Neuronal stem cell (in vitro differentiated cells): ENCODE measurements around the gene UEVLD. TPM values are rescaled to one million over a fixed set of nuclear protein-coding genes. Genes with fewer than 3 reads are reported as not detected.

Experiments
- DNase-seq: peaks from one replicate; pipeline ENCODE4 v3.0.0-alpha.2; 2013; ENCODE audit warnings: low spot score
- H2AFZ ChIP-seq: one replicate; pipeline ENCODE4 v1.6.1; 2013; ENCODE audit warnings: mild to moderate bottlenecking, low read length, inconsistent platforms
- H2AK5ac ChIP-seq: 2 replicates; pipeline ENCODE4 v1.6.1; 2013; ENCODE audit warnings: low read depth, mild to moderate bottlenecking, inconsistent platforms, low read length, moderate library complexity, mixed read lengths
- H2BK120ac ChIP-seq: 2 replicates; pipeline ENCODE4 v1.6.1; 2013; ENCODE audit warnings: low read depth, mild to moderate bottlenecking, inconsistent platforms, low read length, moderate library complexity, mixed read lengths
- H2BK12ac ChIP-seq: one replicate; pipeline ENCODE4 v1.6.1; 2013; ENCODE audit warnings: low read length, inconsistent platforms
- H2BK15ac ChIP-seq: 2 replicates; pipeline ENCODE4 v1.6.1; 2013; ENCODE audit warnings: mild to moderate bottlenecking, low read length, inconsistent platforms, mixed read lengths
- H2BK5ac ChIP-seq: one replicate; pipeline ENCODE4 v1.6.1; 2013; ENCODE audit warnings: inconsistent platforms, mild to moderate bottlenecking, low read length, moderate library complexity
- H3K14ac ChIP-seq: one replicate; pipeline ENCODE4 v1.6.1; 2013; ENCODE audit warnings: low read length, inconsistent platforms
- H3K18ac ChIP-seq: 2 replicates; pipeline ENCODE4 v1.6.1; 2013; ENCODE audit warnings: low read length, inconsistent platforms
- H3K23ac ChIP-seq: 2 replicates; pipeline ENCODE4 v1.6.1; 2013; ENCODE audit warnings: low read depth, mild to moderate bottlenecking, mixed read lengths, low read length, inconsistent platforms; ENCODE audit not compliant: poor library complexity
- H3K27ac ChIP-seq: replicated peaks from 3 replicates; pipeline ENCODE4 v1.5.1; 2013; ENCODE audit warnings: low read length, inconsistent platforms
- H3K27me3 ChIP-seq, 3 experiments: 2 replicates each; pipeline ENCODE4 v1.6.1; 2013; ENCODE audit warnings: low read length in 3 of 3, mild to moderate bottlenecking in 2 of 3, inconsistent platforms in 1 of 3, low read depth in 1 of 3, mixed read lengths in 1 of 3, moderate library complexity in 1 of 3; ENCODE audit not compliant: control insufficient read depth in 3 of 3, insufficient read depth in 3 of 3
- H3K36me3 ChIP-seq, 2 donors: replicated peaks in 1 of 2; 2 replicates each; pipeline ENCODE4 v1.6.1; 2013; ENCODE audit warnings: low read length in 2 of 2; ENCODE audit not compliant: control insufficient read depth in 2 of 2, insufficient read depth in 2 of 2
- H3K4ac ChIP-seq: 2 replicates; pipeline ENCODE4 v1.6.1; 2013; ENCODE audit warnings: inconsistent platforms, mild to moderate bottlenecking, low read length, moderate library complexity
- H3K4me1 ChIP-seq, 2 donors: 1 replicate in 1 of 2; 2 replicates in 1 of 2; pipeline ENCODE4 v1.6.1; 2013; ENCODE audit warnings: low read length in 2 of 2, low read depth in 1 of 2; ENCODE audit not compliant: control insufficient read depth in 2 of 2, insufficient read depth in 1 of 2
- H3K4me2 ChIP-seq: one replicate; pipeline ENCODE4 v1.6.1; 2013; ENCODE audit warnings: mild to moderate bottlenecking, low read length, inconsistent platforms; ENCODE audit not compliant: insufficient read depth, poor library complexity, severe bottlenecking
- H3K4me3 ChIP-seq, 2 donors: 2 replicates each; pipeline ENCODE4 v1.5.1; 2013; ENCODE audit warnings: low read length in 2 of 2, mild to moderate bottlenecking in 2 of 2, inconsistent platforms in 1 of 2, moderate library complexity in 1 of 2
- H3K79me1 ChIP-seq: one replicate; pipeline ENCODE4 v1.6.1; 2013; ENCODE audit warnings: low read depth, mild to moderate bottlenecking, inconsistent platforms, low read length, moderate library complexity
- H3K9ac ChIP-seq: one replicate; pipeline ENCODE4 v1.6.1; 2013; ENCODE audit warnings: mild to moderate bottlenecking, low read depth, low read length, inconsistent platforms; ENCODE audit not compliant: poor library complexity
- H3K9me3 ChIP-seq, 2 donors: replicated peaks in 1 of 2; 2 replicates each; pipeline versions ENCODE3 to v1.6.1; 2013; ENCODE audit warnings: low read length in 2 of 2, mild to moderate bottlenecking in 2 of 2, inconsistent platforms in 1 of 2, low read depth in 1 of 2, mixed read lengths in 1 of 2, moderate library complexity in 1 of 2; ENCODE audit not compliant: control insufficient read depth in 2 of 2, insufficient read depth in 1 of 2
- H4K8ac ChIP-seq: one replicate; pipeline ENCODE4 v1.6.1; 2013; ENCODE audit warnings: low read depth, mild to moderate bottlenecking, inconsistent platforms, low read length, moderate library complexity
- H4K91ac ChIP-seq: one replicate; pipeline ENCODE4 v1.6.1; 2013; ENCODE audit warnings: low read length, low read depth, mild to moderate bottlenecking, inconsistent platforms; ENCODE audit not compliant: poor library complexity
- WGBS, 2 donors: extraction: QIAGEN DNeasy Blood & Tissue Kit; methylation state at CpG; one replicate each; pipeline ENCODE4 v1.1.7; 2013; ENCODE audit warnings: missing lambda C conversion rate in 2 of 2, mixed read lengths in 1 of 2; ENCODE audit not compliant: insufficient read length in 2 of 2, insufficient replicate concordance in 1 of 2; ENCODE audit errors: extremely low coverage in 2 of 2; 5-methylcytosine and 5-hydroxymethylcytosine counted together
- polyA plus RNA-seq, 2 experiments: library from polyadenylated mRNA; stranded (reverse); fragments of 200-250 nt; gene quantifications; one replicate each; pipeline ENCODE4 v1.2.3, GENCODE V29; 2013

Gene UEVLD
- polyA plus RNA-seq (2013, experiment 1 of 2): 4.6 TPM
- polyA plus RNA-seq (2013, experiment 2 of 2): 4.8 TPM

- Histone ChIP-seq H2BK120ac (no peak within 1 kb of the TSS), H2BK12ac (no peak within 1 kb of the TSS), H3K27ac (peak within 1 kb of the TSS; percentile 73), H3K4me2 (peak within 1 kb of the TSS; percentile 70), H3K36me3 (peaks cover 0 to 2% of the 10 kb centered on the region in 2 donors), H3K18ac (peak within 1 kb of the TSS; percentile 80), H2BK15ac (no peak within 1 kb of the TSS), H3K27me3 (no peaks in the 10 kb centered on the region), H2AFZ (peak within 1 kb of the TSS; percentile 96), H3K4me1 (peaks cover 4 to 8% of the 10 kb centered on the region in 2 donors), H2BK5ac (peak within 1 kb of the TSS; percentile 88), H4K8ac (peak within 1 kb of the TSS; percentile 86), H3K4ac (no peak within 1 kb of the TSS), H3K23ac (peak within 1 kb of the TSS; percentile 92), H3K79me1 (peaks cover 2% of the 10 kb centered on the region), H3K14ac (no peak within 1 kb of the TSS), H4K91ac (no peak within 1 kb of the TSS), H3K9me3 (no peaks in the 10 kb centered on the region), H3K9ac (peak within 1 kb of the TSS; percentile 93), H3K4me3 (peak within 1 kb of the TSS; percentile 90 to 97), H2AK5ac (no peak within 1 kb of the TSS)
- peak; percentile 88 for DNase-seq
- no CpG with 5 or more reads among the region's 50 CpGs for WGBS, 2 donors
These were observed at the start of gene UEVLD for GRCh38 chr11:18588297-18589252. Gene UEVLD, minus strand, starts transcription at chr11:18588734. Its CDS starts 80 bp downstream, at chr11:18588654.

GRCh38 chr11:18634140-18635032 lies 45.9 kb upstream of the UEVLD start, which contains the start of gene SPTY2D1:
Gene SPTY2D1, minus strand, starts transcription at chr11:18634342. Its CDS starts 85 bp downstream, at chr11:18634257.
- DNase-seq: peak; percentile 97
- no peak within 1 kb of the TSS for H3K14ac ChIP-seq
- peaks cover 5 to 7% of the 10 kb centered on the region in 2 donors for H3K4me1 ChIP-seq
- no CpG with 5 or more reads among the region's 60 CpGs for WGBS, 2 donors
- H3K79me1 ChIP-seq: peaks cover 4% of the 10 kb centered on the region
- H2BK12ac ChIP-seq: no peak within 1 kb of the TSS
- H4K8ac ChIP-seq: no peak within 1 kb of the TSS
- no peak within 1 kb of the TSS for H3K4ac ChIP-seq
- H3K27ac ChIP-seq: peak within 1 kb of the TSS; percentile 92
- H3K9me3 ChIP-seq: no peaks in the 10 kb centered on the region
- H3K4me2 ChIP-seq: peak within 1 kb of the TSS; percentile 76
- peak within 1 kb of the TSS; percentile 39 for H2BK15ac ChIP-seq
- peak within 1 kb of the TSS; percentile 85 to 99 for H3K4me3 ChIP-seq
- no peak within 1 kb of the TSS for H4K91ac ChIP-seq
- peak within 1 kb of the TSS; percentile 6 for H2AK5ac ChIP-seq
- H3K23ac ChIP-seq: peak within 1 kb of the TSS; percentile 81
- no peaks in the 10 kb centered on the region for H3K27me3 ChIP-seq
- H3K18ac ChIP-seq: peak within 1 kb of the TSS; percentile 99
- H3K36me3 ChIP-seq: no peaks in the 10 kb centered on the region
- no peak within 1 kb of the TSS for H2BK120ac ChIP-seq
- H2AFZ ChIP-seq: peak within 1 kb of the TSS; percentile 96
- H2BK5ac ChIP-seq: peak within 1 kb of the TSS; percentile 91
- peak within 1 kb of the TSS; percentile 79 for H3K9ac ChIP-seq

GRCh38 chr11:18633256-18634139 lies 45.0 kb upstream of the UEVLD start:
- Histone ChIP-seq H2BK5ac (no peak overlapping the region), H3K14ac (no peak overlapping the region), H3K4me3 (peak overlapping the region; percentile 85 to 99), H3K79me1 (peaks cover 6% of the 10 kb centered on the region), H3K27ac (no peak overlapping the region), H3K4me2 (peak overlapping the region; percentile 74), H2BK12ac (no peak overlapping the region), H2AK5ac (peak overlapping the region; percentile 6), H4K8ac (no peak overlapping the region), H3K36me3 (no peaks in the 10 kb centered on the region), H3K18ac (no peak overlapping the region), H3K4ac (no peak overlapping the region), H2BK120ac (no peak overlapping the region), H2AFZ (peak overlapping the region; percentile 96), H2BK15ac (no peak overlapping the region), H3K4me1 (peaks cover 5 to 7% of the 10 kb centered on the region in 2 donors), H3K9ac (peak overlapping the region; percentile 79), H3K9me3 (no peaks in the 10 kb centered on the region), H4K91ac (no peak overlapping the region), H3K27me3 (no peaks in the 10 kb centered on the region), H3K23ac (no peak overlapping the region)
- no peak for DNase-seq
- WGBS, 2 donors: no CpG with 5 or more reads among the region's 31 CpGs
